Thoracic aorta endothelial cell (primary cell): Measurements from ENCODE around the gene ZBTB20. TPM values are rescaled to one million over a fixed set of nuclear protein-coding genes. Genes with fewer than 3 reads are reported as not detected.

Experiments used
- small RNA-seq: library from RNA; depleted of rRNA; stranded (forward); fragments of <200 nt; gene quantifications from one replicate; pipeline ENCODE3, GENCODE V24; 2012
- total RNA-seq: library from RNA; depleted of rRNA; stranded (reverse); fragments of >200 nt; gene quantifications from 2 replicates; pipeline ENCODE4 v1.2.3, GENCODE V29; 2012

The ZBTB20 gene
- total RNA-seq = 14.4 and 21.8 TPM in 2 replicates

GRCh38 chr3:115146418-115147328, at the start of gene ZBTB20:
ZBTB20 (minus strand) TSS chr3:115147288.

GRCh38 chr3:114293838-114294535, 853.1 kb downstream of the ZBTB20 start, which contains the start of gene TIGIT:
TIGIT (plus strand) TSS chr3:114294028; CDS start chr3:114294062, 34 bp downstream.

Small RNA genes lying within 50 kb of the gene (small RNA-seq; reads per million reads assigned to genes)
- gene MIR4796 = 3.2 reads per million, percentile 66 among the genes with 10 or more reads in this experiment
